Neural progenitor cell (in vitro differentiated cells): ENCODE measurements around the gene LDAH. TPM values are rescaled to one million over a fixed set of nuclear protein-coding genes. Genes with fewer than 3 reads are reported as not detected.

Experiments used
- DNase-seq: peaks from one replicate; pipeline ENCODE4 v3.0.0-alpha.2; 2016; ENCODE audit warnings: low spot score
- H2AFZ ChIP-seq: fragments of 200-600 bp; sonication (generic); replicated peaks from 2 replicates; pipeline ENCODE4 v1.6.1; 2016; ENCODE audit warnings: antibody characterized with exemption
- H3F3A ChIP-seq: fragments of 200-600 bp; sonication (generic); 2 replicates; pipeline ENCODE4 v1.6.1; 2016; ENCODE audit warnings: antibody characterized with exemption, low read depth
- H3K27ac ChIP-seq: fragments of 200-600 bp; sonication (generic); 2 replicates; pipeline ENCODE4 v1.5.1; 2016; ENCODE audit warnings: mild to moderate bottlenecking
- H3K27me3 ChIP-seq: fragments of 200-600 bp; sonication (generic); 2 replicates; pipeline ENCODE4 v1.6.1; 2016; ENCODE audit warnings: mild to moderate bottlenecking, moderate library complexity
- H3K36me3 ChIP-seq: fragments of 200-600 bp; sonication (generic); 2 replicates; pipeline ENCODE4 v1.5.1; 2016
- H3K4me1 ChIP-seq: fragments of 200-600 bp; sonication (generic); 2 replicates; pipeline ENCODE4 v1.6.1; 2016; ENCODE audit warnings: mixed run types
- H3K4me2 ChIP-seq: fragments of 200-600 bp; sonication (generic); 2 replicates; pipeline ENCODE4 v1.6.1; 2016
- H3K4me3 ChIP-seq: fragments of 200-600 bp; sonication (generic); 2 replicates; pipeline ENCODE4 v1.5.1; 2016
- H3K79me2 ChIP-seq: fragments of 200-600 bp; sonication (generic); 2 replicates; pipeline ENCODE4 v1.6.1; 2016; ENCODE audit warnings: low read depth
- H3K9ac ChIP-seq: fragments of 200-600 bp; sonication (generic); 2 replicates; pipeline ENCODE4 v1.6.1; 2016
- H3K9me3 ChIP-seq: fragments of 200-600 bp; sonication (generic); 2 replicates; pipeline ENCODE4 v1.5.1; 2016; ENCODE audit warnings: low read depth
- H4K20me1 ChIP-seq: fragments of 200-600 bp; sonication (generic); 2 replicates; pipeline ENCODE4 v1.6.1; 2016; ENCODE audit warnings: low read depth
- H3K27ac Mint-ChIP-seq: 3 replicates; pipeline ENCODE4 v1.8.0; 2021; ENCODE audit warnings: mixed read lengths
- H3K27me3 Mint-ChIP-seq: 2 replicates; pipeline ENCODE4 v1.8.0; 2022; ENCODE audit warnings: low read depth, mild to moderate bottlenecking, inconsistent platforms, moderate library complexity, mixed read lengths; ENCODE audit not compliant: insufficient read depth
- H3K36me3 Mint-ChIP-seq: 3 replicates; pipeline ENCODE4 v1.8.0; 2021; ENCODE audit warnings: mixed read lengths
- H3K4me1 Mint-ChIP-seq: 3 replicates; pipeline ENCODE4 v1.8.0; 2021; ENCODE audit warnings: mixed read lengths
- H3K4me3 Mint-ChIP-seq: 3 replicates; pipeline ENCODE4 v1.8.0; 2021; ENCODE audit warnings: mild to moderate bottlenecking, moderate library complexity, mixed read lengths
- H3K9me3 Mint-ChIP-seq: 3 replicates; pipeline ENCODE4 v1.8.0; 2020; ENCODE audit warnings: mixed read lengths
- CTCF ChIP-seq: fragments of 200-600 bp; sonication (generic); IDR thresholded peaks from 2 replicates; pipeline ENCODE4 v1.5.1; 2017; ENCODE audit warnings: antibody characterized with exemption, mild to moderate bottlenecking
- EZH2 ChIP-seq: fragments of 200-600 bp; sonication (generic); IDR thresholded peaks from 2 replicates; pipeline ENCODE4 v1.6.1; 2017; ENCODE audit warnings: antibody characterized with exemption, mild to moderate bottlenecking, moderate library complexity
- EZH2phosphoT487 ChIP-seq: fragments of 200-600 bp; sonication (generic); IDR thresholded peaks from 2 replicates; pipeline ENCODE4 v1.6.1; 2017; ENCODE audit warnings: antibody characterized with exemption
- total RNA-seq: library from RNA; depleted of rRNA; stranded (reverse); fragments of >200 nt; gene quantifications from 2 replicates; pipeline ENCODE4 v1.2.3, GENCODE V29; 2015; ENCODE audit warnings: low replicate concordance

The LDAH gene
- total RNA-seq, 1 donor from 2014 or later, result 45.2 TPM

DNA sequence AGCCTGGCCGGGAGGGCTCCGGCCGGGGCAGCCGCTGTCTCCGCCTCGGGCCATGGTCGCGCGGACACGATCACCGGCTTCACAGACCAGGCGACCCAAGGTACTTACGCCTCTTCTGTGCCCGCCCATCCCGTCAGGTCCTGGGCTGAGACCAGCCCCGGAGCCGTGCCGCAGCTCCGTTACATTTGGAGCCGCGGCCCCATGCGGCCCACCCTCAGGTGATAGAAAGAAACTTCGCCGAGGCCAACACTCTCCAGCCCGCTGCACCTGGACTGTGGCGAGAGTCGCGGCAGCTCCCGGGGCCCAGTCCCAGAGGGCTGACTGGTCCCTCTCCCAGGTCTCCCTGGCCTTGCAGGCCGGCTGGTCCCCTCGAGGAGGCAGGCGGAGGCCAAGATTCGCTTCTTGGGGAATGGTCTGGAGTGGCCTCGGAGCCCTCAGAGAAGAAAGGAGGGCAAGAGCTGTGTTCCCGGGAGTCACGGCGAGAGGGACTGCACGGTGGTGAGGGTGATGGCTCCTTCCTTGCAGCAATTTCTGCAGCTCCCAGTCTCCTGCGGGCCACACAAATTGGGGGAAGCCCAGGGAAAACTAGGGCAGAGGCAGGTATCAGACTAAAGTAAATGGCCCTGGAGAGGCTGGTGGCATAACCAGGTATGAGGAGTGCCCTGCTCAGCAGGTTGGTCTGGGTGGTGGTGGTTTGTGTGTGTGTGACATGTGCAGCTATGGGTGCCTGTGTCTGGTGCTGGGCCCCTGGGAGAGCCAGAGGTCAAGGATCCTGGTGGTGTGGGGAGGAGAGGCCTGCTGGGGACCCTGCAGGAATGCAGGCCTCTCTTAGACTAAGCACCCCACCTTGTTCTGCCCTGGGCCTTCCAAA, 155.1 kb downstream of the LDAH start:
- H3K36me3 Mint-ChIP-seq, result peaks cover 3% of the 10 kb centered on the region
- Histone ChIP-seq H3K79me2 (no peaks in the 10 kb centered on the region), H3K4me1 (peaks cover 26% of the 10 kb centered on the region), H3K27ac (no peak overlapping the region), H4K20me1 (peaks cover 75% of the 10 kb centered on the region), H3K4me3 (peak overlapping the region; percentile 55), H2AFZ (peak overlapping the region; percentile 86), H3K4me2 (peak overlapping the region; percentile 86), H3K9ac (no peak overlapping the region), H3K27me3 (peaks cover 100% of the 10 kb centered on the region), H3F3A (peaks cover 9% of the 10 kb centered on the region), H3K36me3 (no peaks in the 10 kb centered on the region), H3K9me3 (no peaks in the 10 kb centered on the region)
- peak overlapping the region; percentile 86 for H3K27ac Mint-ChIP-seq
- DNase-seq, result peak; percentile 53
- no peaks in the 10 kb centered on the region for H3K9me3 Mint-ChIP-seq
- H3K4me3 Mint-ChIP-seq, result peak overlapping the region; percentile 86
- peaks cover 36% of the 10 kb centered on the region for H3K4me1 Mint-ChIP-seq
- H3K27me3 Mint-ChIP-seq, result peaks cover 85% of the 10 kb centered on the region
- no peak for TF ChIP-seq CTCF
- peak; percentile 77 for TF ChIP-seq EZH2
- peak; percentile 80 for TF ChIP-seq EZH2phosphoT487

GRCh38 chr2:20667151-20667530, 155.8 kb downstream of the LDAH start:
- Mint-ChIP-seq H3K27me3 (peaks cover 84% of the 10 kb centered on the region), H3K4me3 (peak overlapping the region; percentile 86), H3K36me3 (peaks cover 3% of the 10 kb centered on the region), H3K27ac (no peak overlapping the region), H3K4me1 (peaks cover 35% of the 10 kb centered on the region), H3K9me3 (no peaks in the 10 kb centered on the region)
- DNase-seq, result peak; percentile 71
- TF ChIP-seq EZH2 (no peak), CTCF (no peak), EZH2phosphoT487 (no peak)
- Histone ChIP-seq H3K27ac (no peak overlapping the region), H2AFZ (peak overlapping the region; percentile 86), H3K4me2 (peak overlapping the region; percentile 88), H3K4me1 (peaks cover 20% of the 10 kb centered on the region), H3F3A (peaks cover 4% of the 10 kb centered on the region), H4K20me1 (peaks cover 68% of the 10 kb centered on the region), H3K4me3 (peak overlapping the region; percentile 55), H3K79me2 (no peaks in the 10 kb centered on the region), H3K9me3 (no peaks in the 10 kb centered on the region), H3K36me3 (no peaks in the 10 kb centered on the region), H3K27me3 (peaks cover 100% of the 10 kb centered on the region), H3K9ac (no peak overlapping the region)

DNA sequence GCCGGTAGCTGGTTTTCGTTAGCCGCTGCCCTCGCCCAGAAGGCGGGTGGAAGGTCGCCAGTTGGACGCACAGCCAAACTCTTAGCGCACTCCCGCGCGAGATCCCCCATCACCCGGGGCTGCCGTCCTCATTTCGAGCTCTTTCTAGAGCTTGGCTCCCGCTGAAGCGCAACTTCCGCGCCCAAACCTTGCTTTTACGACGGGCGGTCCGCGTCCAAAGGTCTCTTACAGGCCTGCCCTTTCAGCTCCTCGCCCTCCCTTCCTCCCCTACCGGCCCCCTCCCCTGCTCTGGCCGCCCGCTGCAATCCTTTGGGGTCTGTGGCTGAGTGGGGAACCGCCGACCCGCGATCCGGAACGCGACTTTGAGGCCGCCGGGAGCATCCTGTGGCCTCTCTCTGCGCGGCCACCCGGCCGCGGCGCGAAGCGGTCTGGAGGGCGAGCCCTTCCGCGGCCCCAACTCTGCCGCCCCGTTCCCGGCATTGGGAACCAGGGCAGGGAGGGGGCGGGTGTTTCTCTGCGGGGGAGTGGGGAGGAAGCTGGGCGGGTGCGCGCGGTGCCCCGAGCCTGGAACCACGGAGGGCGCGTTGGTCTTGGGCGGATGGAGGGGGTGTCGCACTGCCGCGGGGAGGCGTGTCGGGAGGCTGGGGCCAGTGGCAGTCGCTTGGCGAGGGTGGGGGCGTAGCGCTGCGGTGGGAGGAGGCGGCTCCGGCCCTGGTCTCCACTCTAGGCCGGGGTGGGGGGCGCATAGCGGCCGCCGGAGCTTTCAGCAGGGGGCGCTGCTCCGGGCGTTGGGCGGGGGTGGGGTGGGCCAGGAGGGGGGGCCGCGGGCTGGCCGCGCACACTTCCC, 156.4 kb downstream of the LDAH start, which contains the start of gene GDF7:
Gene GDF7, plus strand, starts transcription at position 841 of the 847 bp plus-strand sequence. CDS start 96 bp downstream, outside the sequence.
- no peaks in the 10 kb centered on the region for H3K36me3 ChIP-seq
- Mint-ChIP-seq H3K27me3 (peaks cover 78% of the 10 kb centered on the region), H3K4me3 (peak within 1 kb of the TSS; percentile 91), H3K36me3 (peaks cover 3% of the 10 kb centered on the region), H3K4me1 (peaks cover 35% of the 10 kb centered on the region), H3K9me3 (no peaks in the 10 kb centered on the region), H3K27ac (no peak within 1 kb of the TSS)
- DNase-seq, result peak; percentile 58
- H2AFZ ChIP-seq, result peak within 1 kb of the TSS; percentile 91
- peaks cover 18% of the 10 kb centered on the region for H3K4me1 ChIP-seq
- H3K9ac ChIP-seq, result no peak within 1 kb of the TSS
- H3K4me2 ChIP-seq, result peak within 1 kb of the TSS; percentile 88
- no peak within 1 kb of the TSS for H3K27ac ChIP-seq
- peaks cover 62% of the 10 kb centered on the region for H4K20me1 ChIP-seq
- no peaks in the 10 kb centered on the region for H3K79me2 ChIP-seq
- peak; percentile 56 for TF ChIP-seq CTCF
- peak; percentile 98 for TF ChIP-seq EZH2phosphoT487
- TF ChIP-seq EZH2, result peak; percentile 99
- H3K4me3 ChIP-seq, result peak within 1 kb of the TSS; percentile 55
- H3K9me3 ChIP-seq, result no peaks in the 10 kb centered on the region
- peaks cover 4% of the 10 kb centered on the region for H3F3A ChIP-seq
- H3K27me3 ChIP-seq, result peaks cover 100% of the 10 kb centered on the region
